OCI-LY1 (cell line): ENCODE results near the gene DIP2C.

Source experiments
- H2AFZ ChIP-seq: fragments of 200-600 bp; sonication (generic), shearing (Covaris generic); 2 replicates; pipeline ENCODE4 v1.6.0; 2014; ENCODE audit warnings: antibody characterized with exemption, mild to moderate bottlenecking, low read length
- H3F3A ChIP-seq: fragments of 200-600 bp; sonication (generic), shearing (Covaris generic); 2 replicates; pipeline ENCODE4 v1.6.0; 2014; ENCODE audit warnings: mild to moderate bottlenecking, antibody characterized with exemption, low read length, moderate library complexity; ENCODE audit not compliant: insufficient read depth
- H3K27ac ChIP-seq: fragments of 200-600 bp; sonication (generic); 2 replicates; pipeline ENCODE4 v1.5.1; 2014; ENCODE audit warnings: low read length, mixed run types, mild to moderate bottlenecking, low read depth; ENCODE audit not compliant: poor library complexity, severe bottlenecking
- H3K27me3 ChIP-seq: fragments of 200-600 bp; sonication (generic); 2 replicates; pipeline ENCODE4 v1.6.0; 2014; ENCODE audit warnings: antibody characterized with exemption, mild to moderate bottlenecking, low read length, moderate library complexity; ENCODE audit not compliant: insufficient read depth
- H3K36me3 ChIP-seq: fragments of 200-600 bp; sonication (generic); 2 replicates; pipeline ENCODE4 v1.6.1; 2014; ENCODE audit warnings: mild to moderate bottlenecking, antibody characterized with exemption, low read length, moderate library complexity, mixed read lengths; ENCODE audit not compliant: insufficient read depth
- H3K4me1 ChIP-seq: fragments of 200-600 bp; sonication (generic); 2 replicates; pipeline ENCODE4 v1.5.1; 2014; ENCODE audit warnings: mild to moderate bottlenecking, low read length, moderate library complexity; ENCODE audit not compliant: insufficient read depth, severe bottlenecking
- H3K4me2 ChIP-seq: fragments of 200-600 bp; sonication (generic), shearing (Covaris generic); 2 replicates; pipeline ENCODE4 v1.6.1; 2014; ENCODE audit warnings: low read length
- H3K4me3 ChIP-seq: fragments of 200-600 bp; sonication (generic); 2 replicates; pipeline ENCODE4 v1.5.1; 2014; ENCODE audit warnings: low read length, low read depth, mild to moderate bottlenecking, mixed read lengths; ENCODE audit not compliant: poor library complexity, severe bottlenecking
- H3K79me2 ChIP-seq: fragments of 200-600 bp; shearing (Covaris generic); 2 replicates; pipeline ENCODE4 v1.6.1; 2016; ENCODE audit warnings: mixed run types, low read length, mixed read lengths; ENCODE audit not compliant: insufficient read depth
- H3K9ac ChIP-seq: fragments of 200-600 bp; sonication (generic), shearing (Covaris generic); 2 replicates; pipeline ENCODE4 v1.6.1; 2014; ENCODE audit warnings: mild to moderate bottlenecking, low read length, mixed read lengths
- H3K9me2 ChIP-seq: fragments of 200-600 bp; sonication (generic), shearing (Covaris generic); 2 replicates; pipeline ENCODE4 v1.6.1; 2014; ENCODE audit warnings: low read depth, mild to moderate bottlenecking, low read length, mixed read lengths
- H3K9me3 ChIP-seq: fragments of 200-600 bp; shearing (Covaris generic); 2 replicates; pipeline ENCODE4 v1.6.1; 2014; ENCODE audit warnings: low read length, mixed read lengths
- H4K20me1 ChIP-seq: fragments of 200-600 bp; sonication (generic), shearing (Covaris generic); 2 replicates; pipeline ENCODE4 v1.6.0; 2016; ENCODE audit warnings: mild to moderate bottlenecking, low read length; ENCODE audit not compliant: insufficient read depth
- EZH2 ChIP-seq: fragments of 200-600 bp; sonication (generic), shearing (Covaris generic); IDR thresholded peaks from 2 replicates; pipeline ENCODE4 v1.8.0; 2017; ENCODE audit warnings: borderline replicate concordance, mixed run types, mild to moderate bottlenecking, antibody characterized with exemption, low read length, moderate library complexity, mixed read lengths
- TF ChIP-seq, protein P1 (sequence below): fragments of 200-600 bp; sonication (generic), shearing (Covaris generic); IDR thresholded peaks from 2 replicates; pipeline ENCODE4 v1.5.1; 2017; ENCODE audit warnings: mild to moderate bottlenecking, antibody characterized with exemption, low read length, moderate library complexity, mixed read lengths

DIP2C gene

DNA sequence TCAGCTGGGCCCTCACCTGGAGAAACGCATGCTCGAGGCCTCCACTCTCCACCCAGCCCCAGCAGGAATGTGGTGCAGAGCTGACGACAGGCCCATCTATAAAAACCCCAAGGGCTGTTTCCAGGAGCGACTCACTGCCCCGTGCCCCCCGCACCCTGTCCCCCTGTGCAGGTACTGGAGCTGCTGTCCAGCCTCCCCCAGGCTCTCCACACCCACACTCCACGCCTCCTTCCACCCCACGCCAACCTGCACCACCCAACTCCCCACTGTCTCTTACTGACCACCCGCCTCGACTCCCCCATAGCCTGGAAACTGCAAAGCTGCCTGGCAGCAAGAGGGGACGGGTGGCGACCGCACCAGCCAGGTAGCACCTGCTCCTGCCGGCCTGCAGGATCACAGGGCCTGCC, 43.3 kb downstream of the DIP2C start:
- H3K36me3 ChIP-seq, result no peaks in the 10 kb centered on the region; the same call in 1 of the 2 replicates
- H3K4me2 ChIP-seq, result no peak overlapping the region
- no peak overlapping the region for H2AFZ ChIP-seq
- H4K20me1 ChIP-seq, result no peaks in the 10 kb centered on the region
- no peaks in the 10 kb centered on the region for H3F3A ChIP-seq
- TF ChIP-seq, protein P1, sequence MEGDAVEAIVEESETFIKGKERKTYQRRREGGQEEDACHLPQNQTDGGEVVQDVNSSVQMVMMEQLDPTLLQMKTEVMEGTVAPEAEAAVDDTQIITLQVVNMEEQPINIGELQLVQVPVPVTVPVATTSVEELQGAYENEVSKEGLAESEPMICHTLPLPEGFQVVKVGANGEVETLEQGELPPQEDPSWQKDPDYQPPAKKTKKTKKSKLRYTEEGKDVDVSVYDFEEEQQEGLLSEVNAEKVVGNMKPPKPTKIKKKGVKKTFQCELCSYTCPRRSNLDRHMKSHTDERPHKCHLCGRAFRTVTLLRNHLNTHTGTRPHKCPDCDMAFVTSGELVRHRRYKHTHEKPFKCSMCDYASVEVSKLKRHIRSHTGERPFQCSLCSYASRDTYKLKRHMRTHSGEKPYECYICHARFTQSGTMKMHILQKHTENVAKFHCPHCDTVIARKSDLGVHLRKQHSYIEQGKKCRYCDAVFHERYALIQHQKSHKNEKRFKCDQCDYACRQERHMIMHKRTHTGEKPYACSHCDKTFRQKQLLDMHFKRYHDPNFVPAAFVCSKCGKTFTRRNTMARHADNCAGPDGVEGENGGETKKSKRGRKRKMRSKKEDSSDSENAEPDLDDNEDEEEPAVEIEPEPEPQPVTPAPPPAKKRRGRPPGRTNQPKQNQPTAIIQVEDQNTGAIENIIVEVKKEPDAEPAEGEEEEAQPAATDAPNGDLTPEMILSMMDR, result no peak
- TF ChIP-seq EZH2, result no peak
- H3K9me2 ChIP-seq, result no peaks in the 10 kb centered on the region
- no peak overlapping the region for H3K9ac ChIP-seq
- no peaks in the 10 kb centered on the region for H3K4me1 ChIP-seq
- peaks cover 11% of the 10 kb centered on the region for H3K9me3 ChIP-seq
- no peaks in the 10 kb centered on the region for H3K79me2 ChIP-seq
- no peak overlapping the region for H3K27ac ChIP-seq
- no peaks in the 10 kb centered on the region for H3K27me3 ChIP-seq
- H3K4me3 ChIP-seq, result no peak overlapping the region

DNA sequence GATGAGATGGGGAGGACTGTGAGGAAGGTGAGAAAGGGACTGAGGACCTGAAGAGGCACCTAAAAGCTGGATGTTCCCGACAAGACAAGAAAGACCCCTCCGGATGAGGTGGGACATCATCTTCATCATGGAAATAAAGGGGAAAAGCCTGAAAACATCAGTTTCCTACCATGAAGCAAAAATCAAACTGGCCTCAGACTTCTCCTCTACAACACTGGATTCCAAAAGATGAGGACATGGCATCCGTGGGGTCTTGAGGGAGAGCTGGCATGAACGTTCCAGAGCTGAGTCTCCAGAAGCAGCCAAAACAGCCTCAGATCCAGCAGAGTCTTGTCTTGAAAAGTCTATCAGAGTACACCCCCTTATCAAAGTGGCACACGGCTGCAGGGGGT, 44.5 kb downstream of the DIP2C start:
- no peaks in the 10 kb centered on the region; the same call in 1 of the 2 replicates for H3K36me3 ChIP-seq
- no peak overlapping the region for H3K4me2 ChIP-seq
- H3F3A ChIP-seq, result no peaks in the 10 kb centered on the region
- H2AFZ ChIP-seq, result no peak overlapping the region
- TF ChIP-seq EZH2, result no peak
- TF ChIP-seq, protein P1, result no peak
- H3K4me3 ChIP-seq, result no peak overlapping the region
- H3K4me1 ChIP-seq, result no peaks in the 10 kb centered on the region
- no peaks in the 10 kb centered on the region; the same call in 1 of the 2 replicates for H3K27me3 ChIP-seq
- no peak overlapping the region for H3K27ac ChIP-seq
- H4K20me1 ChIP-seq, result no peaks in the 10 kb centered on the region
- H3K9ac ChIP-seq, result no peak overlapping the region
- no peaks in the 10 kb centered on the region for H3K79me2 ChIP-seq
- H3K9me3 ChIP-seq, result peaks cover 11% of the 10 kb centered on the region
- H3K9me2 ChIP-seq, result no peaks in the 10 kb centered on the region

DNA sequence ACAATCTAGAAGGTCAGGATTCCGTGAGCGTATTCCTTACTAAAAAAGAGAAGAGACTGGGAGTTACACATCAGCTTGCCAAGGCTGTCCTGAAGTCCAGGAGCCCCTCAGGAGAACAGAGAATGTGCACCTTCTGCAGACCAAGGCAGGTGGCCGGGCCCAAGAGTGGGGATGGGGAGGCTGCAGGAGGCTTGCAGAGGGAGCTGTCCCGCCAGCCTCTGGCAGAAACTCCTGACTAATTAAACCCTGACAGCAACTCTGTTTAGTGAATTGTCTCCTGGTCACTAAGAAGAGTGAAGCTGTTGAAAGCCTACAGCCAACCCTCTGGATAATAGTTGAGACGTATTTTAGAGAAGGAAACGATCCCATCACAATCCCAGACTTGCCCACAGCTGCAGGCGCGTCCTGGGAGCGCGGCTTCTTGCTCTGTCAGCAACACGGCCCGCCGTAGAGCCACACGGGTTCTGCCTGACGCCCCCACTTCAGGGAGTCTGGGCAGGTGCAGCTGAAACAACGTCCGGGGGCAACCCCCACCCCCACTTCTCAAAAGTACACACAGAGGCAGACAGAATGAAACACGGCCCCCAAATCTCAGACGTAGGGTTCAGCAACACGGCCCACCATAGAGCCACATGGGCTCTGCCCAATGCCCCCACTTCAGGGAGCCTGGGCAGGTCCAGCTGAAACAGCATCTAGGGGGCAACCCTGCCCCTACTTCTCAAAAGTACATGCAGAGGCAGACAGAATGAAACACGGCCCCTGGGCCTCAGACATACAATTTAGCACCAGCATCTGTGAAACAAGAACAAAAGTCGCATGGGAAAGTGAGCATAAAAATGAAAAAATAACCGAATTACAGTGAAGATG, 45.2 kb downstream of the DIP2C start:
- peaks cover 11% of the 10 kb centered on the region for H3K9me3 ChIP-seq
- no peak overlapping the region for H3K9ac ChIP-seq
- TF ChIP-seq, protein P1, result no peak
- no peak for TF ChIP-seq EZH2
- no peak overlapping the region for H3K4me2 ChIP-seq
- H3K9me2 ChIP-seq, result no peaks in the 10 kb centered on the region
- H3F3A ChIP-seq, result no peaks in the 10 kb centered on the region
- H3K27me3 ChIP-seq, result no peaks in the 10 kb centered on the region; the same call in 1 of the 2 replicates
- H3K4me1 ChIP-seq, result no peaks in the 10 kb centered on the region
- no peak overlapping the region for H3K27ac ChIP-seq
- H2AFZ ChIP-seq, result no peak overlapping the region
- H3K79me2 ChIP-seq, result no peaks in the 10 kb centered on the region
- H3K36me3 ChIP-seq, result no peaks in the 10 kb centered on the region; the same call in 1 of the 2 replicates
- H4K20me1 ChIP-seq, result no peaks in the 10 kb centered on the region
- no peak overlapping the region for H3K4me3 ChIP-seq
